HuH-7 (cell line): Measurements from ENCODE around the gene BCR.
A peak's percentile ranks its signal among the peaks of the same experiment; 100 is the strongest.

ENCODE experiments used
- DNase-seq: peaks from one replicate; pipeline ENCODE4 v3.0.0; 2011; ENCODE audit warnings: low spot score

The BCR gene

DNA sequence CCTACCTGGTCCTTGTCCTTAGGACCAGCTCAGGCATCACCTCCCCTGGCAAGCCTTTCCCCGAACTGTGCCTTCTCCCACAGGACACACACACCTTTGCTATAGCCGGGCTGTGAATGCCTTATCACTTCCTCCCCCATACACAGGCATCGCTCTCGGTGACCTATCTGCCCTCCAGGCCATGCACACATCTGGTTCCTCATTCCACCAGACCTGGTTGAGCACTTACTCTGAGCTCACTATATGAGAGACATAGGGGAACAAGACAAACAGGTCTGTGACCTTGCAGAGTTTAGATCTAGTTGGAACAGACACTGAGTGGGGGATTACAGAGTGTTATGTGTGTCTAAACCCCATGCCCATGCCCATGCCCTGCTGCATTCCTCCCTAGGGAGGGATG, 3.1 kb upstream of the BCR start:
- DNase-seq, result no peak

DNA sequence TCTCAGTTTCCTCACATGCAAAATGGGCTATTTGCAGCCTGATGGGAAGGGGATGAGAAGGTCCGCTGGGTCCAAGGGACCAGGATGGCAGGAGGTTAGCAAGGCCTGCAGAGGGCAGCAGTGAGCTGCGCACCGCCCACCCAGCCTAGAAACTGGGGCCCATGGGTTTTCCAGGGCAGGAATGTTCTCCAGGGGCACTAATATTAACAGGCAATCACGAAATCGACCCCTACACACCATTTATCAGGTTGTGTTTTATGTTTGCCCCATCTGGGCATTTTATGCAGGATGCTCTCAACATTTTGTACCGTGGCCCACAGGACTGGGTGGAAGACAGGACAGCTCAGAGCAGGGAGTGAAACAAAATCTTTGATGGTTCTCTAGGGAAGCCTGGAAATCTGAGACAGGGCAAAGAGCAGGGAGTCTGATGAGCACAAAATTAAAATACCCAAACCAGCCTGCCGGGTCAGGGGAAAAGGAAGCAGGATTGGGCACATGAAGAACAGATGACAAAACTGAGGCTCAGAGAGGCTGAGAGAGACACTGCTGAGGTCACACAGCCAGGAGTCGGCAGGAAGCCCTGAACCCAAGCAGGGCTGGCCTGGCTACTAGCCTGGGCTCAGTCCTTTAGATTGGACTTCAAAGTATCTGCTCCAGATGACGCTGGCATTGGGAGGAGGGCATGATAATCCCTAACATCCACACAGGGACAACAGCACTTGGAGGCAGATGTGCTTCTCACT, 1.6 kb upstream of the BCR start:
- DNase-seq, result peak; percentile 96

DNA sequence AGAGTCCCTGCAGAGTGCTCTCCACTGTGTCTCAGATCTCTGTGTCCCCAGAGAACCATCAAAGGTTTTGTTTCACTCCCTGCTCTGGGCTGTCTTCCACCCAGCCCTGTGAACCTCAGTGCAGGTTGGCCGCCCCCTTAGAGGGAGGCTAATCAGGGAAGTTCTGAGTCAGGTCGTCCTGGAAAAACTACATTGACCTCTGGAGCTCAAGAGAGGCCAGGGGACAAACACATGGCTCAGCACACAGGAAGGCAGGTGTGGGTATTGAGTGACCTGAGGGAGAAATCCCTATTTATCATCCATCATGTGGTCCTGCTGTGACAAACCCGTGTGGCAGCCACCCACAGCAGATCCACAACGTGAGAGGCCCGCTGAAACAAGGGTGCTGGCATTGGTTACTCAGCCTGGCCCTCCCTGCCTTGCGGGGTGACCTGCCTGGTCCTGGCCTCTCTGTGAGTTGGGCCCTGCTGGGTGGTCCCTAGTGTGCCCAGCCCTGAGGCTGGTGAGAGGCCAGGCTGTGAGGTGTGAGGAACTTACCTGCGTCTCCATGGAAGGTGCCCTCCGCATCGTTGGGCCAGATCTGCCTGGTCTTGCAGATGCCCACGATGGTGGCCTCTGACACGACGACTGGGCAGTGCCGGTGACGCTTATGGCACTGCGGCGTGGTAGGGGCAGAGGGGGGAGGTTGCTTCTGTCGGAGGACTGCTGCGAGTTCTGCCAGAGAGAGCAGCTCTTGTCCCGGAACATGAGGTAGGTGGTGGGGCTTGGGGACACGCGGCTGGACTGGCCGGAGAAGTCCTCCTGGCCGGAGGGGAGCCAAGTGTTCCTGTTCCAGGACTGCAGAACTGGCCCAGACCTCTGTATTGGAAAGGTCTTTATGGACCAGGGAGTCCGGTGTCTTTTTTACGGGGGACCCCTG, 669 bp upstream of the BCR start:
- peak; percentile 58 for DNase-seq

DNA sequence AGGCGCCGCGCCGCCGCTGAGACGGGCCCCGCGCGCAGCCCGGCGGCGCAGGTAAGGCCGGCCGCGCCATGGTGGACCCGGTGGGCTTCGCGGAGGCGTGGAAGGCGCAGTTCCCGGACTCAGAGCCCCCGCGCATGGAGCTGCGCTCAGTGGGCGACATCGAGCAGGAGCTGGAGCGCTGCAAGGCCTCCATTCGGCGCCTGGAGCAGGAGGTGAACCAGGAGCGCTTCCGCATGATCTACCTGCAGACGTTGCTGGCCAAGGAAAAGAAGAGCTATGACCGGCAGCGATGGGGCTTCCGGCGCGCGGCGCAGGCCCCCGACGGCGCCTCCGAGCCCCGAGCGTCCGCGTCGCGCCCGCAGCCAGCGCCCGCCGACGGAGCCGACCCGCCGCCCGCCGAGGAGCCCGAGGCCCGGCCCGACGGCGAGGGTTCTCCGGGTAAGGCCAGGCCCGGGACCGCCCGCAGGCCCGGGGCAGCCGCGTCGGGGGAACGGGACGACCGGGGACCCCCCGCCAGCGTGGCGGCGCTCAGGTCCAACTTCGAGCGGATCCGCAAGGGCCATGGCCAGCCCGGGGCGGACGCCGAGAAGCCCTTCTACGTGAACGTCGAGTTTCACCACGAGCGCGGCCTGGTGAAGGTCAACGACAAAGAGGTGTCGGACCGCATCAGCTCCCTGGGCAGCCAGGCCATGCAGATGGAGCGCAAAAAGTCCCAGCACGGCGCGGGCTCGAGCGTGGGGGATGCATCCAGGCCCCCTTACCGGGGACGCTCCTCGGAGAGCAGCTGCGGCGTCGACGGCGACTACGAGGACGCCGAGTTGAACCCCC, 798 bp downstream of the BCR start:
- no peak for DNase-seq

DNA sequence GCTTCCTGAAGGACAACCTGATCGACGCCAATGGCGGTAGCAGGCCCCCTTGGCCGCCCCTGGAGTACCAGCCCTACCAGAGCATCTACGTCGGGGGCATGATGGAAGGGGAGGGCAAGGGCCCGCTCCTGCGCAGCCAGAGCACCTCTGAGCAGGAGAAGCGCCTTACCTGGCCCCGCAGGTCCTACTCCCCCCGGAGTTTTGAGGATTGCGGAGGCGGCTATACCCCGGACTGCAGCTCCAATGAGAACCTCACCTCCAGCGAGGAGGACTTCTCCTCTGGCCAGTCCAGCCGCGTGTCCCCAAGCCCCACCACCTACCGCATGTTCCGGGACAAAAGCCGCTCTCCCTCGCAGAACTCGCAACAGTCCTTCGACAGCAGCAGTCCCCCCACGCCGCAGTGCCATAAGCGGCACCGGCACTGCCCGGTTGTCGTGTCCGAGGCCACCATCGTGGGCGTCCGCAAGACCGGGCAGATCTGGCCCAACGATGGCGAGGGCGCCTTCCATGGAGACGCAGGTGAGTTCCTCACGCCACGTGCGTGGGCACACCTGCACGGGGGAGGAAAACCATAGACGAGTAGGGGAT, 1.5 kb downstream of the BCR start:
- no peak for DNase-seq

DNA sequence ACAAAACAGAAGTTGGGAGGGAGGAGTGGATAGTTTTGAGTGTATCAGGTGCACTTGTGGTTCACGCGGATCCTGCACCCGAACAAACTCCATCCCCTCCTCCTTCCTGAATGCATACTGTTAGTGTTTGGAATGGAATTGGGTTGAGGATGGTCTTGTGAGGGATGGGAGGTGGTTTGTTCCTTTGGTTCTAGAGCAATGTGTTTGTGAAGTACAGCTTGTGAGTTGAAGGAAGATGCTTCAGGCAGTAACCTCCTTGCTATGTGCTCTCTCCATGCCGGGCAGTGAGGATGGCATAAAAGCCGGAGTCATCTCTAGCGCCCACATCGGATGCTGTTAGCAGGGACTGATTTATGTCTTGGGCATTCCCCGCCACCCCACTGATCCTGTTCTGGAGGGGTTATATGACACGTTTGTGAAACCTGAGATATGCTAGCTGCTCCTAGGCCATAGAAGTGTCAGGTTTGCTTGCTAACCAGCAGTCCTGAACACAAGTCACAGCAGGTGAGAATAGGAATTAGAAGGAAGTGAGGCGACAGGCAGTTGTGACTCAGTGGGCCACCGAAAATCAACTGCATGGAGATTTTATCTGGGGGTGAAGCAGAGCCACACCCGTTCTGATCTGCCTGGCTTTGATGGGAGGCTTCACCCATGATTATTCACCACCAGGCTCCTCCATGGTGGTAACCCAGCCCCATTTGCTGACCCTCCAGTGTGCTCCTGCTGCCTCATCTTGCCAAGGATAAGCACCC, 2.2 kb downstream of the BCR start:
- peak; percentile 59 for DNase-seq

DNA sequence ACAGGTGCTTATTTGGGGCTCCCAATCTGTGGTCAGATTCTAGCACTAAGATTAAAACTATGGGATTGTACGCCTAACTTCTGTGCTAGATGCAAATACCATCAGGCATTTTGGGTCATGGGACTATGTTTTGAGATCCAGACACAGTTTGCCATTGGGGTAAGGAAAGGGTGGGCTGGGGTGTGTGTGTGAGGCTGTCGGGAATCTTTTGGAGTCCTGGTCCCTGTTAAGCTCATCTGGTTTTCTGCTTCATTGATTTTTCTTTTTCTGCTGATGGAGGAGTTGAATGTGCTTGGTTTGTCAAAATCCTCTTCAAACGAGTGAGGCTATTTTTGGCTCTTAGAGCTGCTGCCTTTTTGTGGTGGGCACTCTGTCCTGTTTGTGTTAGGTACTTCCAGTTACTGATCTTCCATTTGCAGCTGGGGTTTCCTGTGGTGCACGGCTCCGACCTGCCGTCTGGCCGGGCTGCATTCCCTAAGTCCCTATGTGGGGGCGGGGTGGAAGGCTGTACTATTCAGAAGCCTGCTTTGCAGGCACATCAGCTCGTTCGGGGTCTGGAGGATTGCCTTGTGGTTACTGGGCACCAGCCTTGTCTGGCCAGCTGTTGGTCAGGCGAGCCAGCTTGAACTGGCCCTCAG, 2.9 kb downstream of the BCR start:
- peak; percentile 55 for DNase-seq

DNA sequence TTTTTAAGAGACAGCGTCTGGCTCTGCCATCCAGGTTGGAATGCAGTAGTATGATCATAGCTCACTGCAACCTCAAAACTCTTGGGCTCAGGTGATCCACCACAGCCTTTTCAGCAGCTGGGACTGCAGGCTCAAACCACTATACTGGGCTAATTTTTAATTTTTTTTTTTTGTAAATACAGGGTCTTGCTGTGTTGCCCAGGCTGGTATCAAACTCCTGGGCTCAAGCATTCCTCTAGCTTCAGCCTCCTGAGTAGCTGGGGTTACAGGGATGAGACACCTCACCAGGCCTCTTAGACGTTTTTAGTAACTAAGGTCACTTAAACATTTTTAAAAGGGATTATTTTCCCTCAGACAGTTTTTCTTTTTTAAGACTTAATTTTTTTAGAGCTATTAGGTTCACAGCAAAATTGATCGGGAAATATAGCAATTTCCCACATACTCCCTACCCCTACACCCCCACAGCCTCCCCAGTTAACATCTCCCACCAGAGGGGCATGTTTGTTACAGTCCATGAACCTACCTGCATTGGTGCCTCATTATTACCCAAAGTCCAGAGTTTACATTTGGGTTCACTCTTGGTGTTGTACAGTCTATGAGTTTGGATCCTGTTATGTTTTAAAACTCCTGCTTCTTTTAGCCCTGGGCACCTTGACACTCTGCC, 3.9 kb downstream of the BCR start:
- no peak for DNase-seq

DNA sequence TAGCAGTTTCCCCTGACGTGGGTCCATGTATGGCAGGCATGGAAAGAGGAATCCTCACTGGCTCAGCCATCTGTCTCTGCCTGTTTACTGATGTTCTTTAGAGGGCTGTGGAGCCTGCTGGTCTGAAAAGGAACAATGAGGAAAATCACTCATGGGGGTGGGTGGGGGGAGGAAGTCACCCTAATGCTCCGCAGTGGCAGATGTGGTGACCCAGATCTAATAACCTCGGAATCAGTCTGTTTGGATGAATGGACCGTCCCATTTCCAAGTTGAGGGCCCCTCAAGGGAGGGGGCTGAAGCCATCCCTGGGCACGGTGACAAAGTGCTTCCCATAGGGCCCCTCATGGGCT, 4.4 kb downstream of the BCR start:
- DNase-seq, result no peak

DNA sequence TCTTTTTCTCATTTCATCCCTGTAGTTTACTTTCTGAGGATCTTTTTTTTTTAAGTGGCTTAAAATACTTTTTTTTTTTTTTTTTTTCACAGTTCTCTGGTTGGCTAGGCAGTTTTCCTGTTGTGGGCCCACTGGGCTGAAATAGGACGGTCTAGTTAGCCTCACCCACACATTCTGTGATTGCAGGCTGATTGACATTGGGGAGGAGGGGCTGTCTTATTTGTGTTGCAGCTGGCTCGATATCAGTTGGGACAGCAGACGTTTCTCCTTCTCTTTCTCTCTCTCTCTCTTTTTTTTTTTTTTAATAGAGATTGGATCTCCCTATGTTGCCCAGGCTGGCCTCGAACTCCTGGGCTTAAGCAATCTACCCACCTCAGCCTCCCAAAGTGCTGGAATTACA, 6.9 kb downstream of the BCR start:
- DNase-seq, result no peak

DNA sequence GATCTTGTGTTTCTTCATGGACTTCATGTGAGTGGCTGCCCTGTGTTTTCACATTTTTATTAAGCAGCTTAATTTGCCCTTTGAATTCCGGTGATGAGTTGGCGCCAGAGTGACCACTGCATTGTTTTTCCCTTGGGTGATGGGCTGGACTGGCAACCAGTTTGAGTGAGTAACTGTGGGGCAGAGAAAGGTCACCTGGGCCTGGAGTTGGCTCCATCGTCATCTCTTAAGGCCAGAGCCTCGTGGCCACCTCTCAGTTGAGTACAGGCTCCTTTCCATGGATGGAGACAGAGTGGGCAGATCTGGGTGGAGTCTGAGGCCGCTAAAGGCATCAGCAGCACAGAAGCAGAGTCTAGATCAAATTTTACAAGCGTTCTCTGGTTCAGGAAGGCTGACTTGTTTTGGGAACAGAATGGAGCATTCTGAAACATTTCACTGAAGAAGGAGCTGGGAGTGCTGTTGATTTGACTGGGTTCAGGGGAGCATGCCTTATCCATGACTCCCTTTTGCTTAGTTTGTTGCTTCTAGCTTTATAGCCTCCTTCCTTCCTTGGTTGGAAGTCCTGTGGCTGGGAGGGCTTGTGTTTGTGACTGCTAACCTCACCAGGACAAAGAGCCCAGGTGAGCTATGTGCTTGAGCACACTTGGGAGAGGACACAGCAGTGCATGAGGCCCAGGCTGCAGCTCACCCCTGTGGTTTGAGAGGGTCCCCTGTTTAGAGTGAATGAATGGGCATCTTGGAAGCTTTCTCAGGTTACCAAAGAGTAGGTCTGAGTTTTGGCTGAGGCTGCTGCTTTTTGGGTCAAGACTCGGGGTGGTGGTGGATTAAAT, 7.8 kb downstream of the BCR start:
- no peak for DNase-seq

DNA sequence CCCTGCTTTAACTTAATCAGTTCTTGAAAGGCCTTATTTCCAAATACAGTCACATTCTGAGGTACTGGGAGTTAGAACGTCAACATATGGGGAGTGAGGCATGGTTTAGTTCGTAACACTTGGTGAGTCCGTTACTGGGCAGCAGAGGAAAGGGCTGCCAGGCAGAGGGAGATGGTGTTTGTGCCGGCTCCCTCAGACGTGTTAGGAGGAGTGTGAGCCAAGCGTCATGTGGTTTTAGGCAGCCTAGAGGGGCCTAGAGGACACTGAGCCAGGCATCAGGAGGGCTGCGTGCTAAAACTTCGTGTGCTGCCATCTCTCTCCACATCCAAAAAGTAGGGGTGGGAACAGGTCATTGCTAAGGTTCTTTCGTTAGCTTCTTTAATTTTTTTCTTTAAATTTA, 10.2 kb downstream of the BCR start:
- DNase-seq, result no peak

DNA sequence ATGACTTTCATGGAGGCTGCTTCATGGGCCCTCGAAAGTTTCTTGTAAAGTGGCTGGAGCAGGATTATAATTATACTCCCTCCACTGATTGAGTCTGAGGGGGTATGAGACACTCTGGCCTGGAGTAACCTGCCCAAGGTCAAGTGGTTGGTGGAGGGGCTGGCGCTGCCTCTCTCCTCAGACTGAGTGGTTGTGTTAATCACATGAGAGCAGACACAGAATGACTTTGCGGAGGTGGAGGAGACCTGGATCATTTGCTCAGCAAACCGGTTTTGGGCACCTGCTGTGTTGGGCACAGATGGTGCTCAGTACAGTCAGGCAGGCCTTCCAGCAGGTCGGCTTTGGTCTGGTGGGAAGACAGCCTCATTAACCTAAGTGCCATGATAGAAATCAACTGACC, 11.8 kb downstream of the BCR start:
- no peak for DNase-seq

DNA sequence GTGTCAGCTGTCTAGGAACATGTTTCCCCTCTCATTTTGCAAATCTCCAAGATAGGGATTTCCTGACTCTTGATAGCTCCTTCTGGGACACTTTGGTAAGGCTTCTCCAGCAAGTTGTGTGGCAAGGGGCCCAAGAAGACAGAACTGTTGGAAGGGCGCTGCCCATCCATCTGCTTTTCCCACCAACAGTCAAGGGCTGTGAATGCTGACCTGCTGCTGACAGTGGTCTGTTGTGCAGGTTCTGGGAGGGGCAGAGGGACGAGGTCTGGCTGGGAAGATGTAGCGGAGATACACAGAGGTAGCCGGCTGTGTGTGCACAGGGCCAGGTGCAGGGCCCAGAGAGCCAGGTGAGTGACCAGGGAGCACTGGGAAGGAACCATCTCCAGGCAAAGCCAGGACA, 12.2 kb downstream of the BCR start:
- no peak for DNase-seq

DNA sequence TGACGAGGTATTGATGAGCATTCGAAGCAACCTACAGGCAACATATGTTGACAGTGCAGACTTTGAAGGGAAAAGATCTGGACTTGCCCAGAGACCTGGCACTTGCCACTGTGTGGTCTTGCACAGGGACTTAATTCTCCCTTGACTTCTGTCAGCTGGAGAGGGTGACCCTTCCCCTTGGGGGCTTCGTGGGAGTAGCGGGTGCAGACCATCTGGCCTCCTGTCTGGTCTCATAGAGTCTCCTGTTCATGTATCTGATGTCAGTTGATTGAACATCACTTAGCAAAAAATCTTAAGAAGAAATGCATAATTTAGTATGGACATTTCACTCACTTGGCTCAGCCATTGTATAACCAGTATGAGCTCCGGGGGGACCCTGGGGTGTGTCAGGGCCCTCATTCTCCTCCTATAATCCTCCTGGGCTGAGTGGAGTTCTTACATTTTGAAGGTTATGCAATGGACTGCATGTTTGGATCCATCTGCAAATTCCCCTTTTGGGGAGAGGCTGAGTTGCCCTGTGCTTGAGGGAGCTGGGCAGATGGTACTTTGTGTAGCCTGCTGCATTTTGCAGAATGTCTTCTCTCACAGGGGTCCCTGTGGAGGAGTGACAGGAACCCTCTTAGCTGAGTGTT, 13.0 kb downstream of the BCR start:
- no peak for DNase-seq

DNA sequence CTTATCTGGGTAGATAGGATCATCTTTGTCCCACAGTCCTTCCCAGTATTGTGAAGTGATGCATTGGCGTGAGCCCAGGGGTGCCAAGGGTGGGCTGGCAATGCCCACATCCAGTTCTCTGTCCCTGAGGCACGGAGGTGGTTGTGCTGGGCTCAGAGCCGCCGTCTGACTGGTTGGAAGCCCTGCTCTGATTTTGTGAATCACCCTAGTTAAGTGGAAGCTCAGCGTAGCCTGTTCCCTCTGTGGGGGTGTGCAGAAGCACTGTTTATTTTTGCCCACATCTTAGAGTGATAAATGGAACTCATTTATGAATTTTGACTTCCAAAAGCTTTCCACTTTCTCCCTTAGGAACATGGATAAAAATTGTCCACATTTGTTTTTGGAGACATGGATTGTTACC, 13.6 kb downstream of the BCR start:
- no peak for DNase-seq

DNA sequence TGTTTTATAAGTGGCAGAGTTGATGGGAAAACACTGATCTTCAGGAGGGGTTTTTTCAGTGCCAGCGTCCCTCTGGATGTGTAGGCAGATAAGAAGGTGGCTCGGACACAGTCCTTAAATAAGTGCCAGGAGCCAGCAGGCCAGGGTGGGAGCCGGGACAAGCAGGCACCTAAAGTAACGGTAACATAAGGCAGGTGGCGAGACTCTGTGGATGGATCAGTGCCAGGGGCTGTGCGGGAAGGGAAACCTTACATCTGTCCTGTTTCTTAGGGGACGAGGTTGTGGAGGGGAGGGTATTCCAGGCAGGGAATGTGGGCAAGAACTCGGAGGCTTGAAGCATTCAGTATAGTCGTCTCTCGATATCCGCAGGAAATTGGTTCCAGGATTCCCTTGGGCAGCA, 15.9 kb downstream of the BCR start:
- no peak for DNase-seq

DNA sequence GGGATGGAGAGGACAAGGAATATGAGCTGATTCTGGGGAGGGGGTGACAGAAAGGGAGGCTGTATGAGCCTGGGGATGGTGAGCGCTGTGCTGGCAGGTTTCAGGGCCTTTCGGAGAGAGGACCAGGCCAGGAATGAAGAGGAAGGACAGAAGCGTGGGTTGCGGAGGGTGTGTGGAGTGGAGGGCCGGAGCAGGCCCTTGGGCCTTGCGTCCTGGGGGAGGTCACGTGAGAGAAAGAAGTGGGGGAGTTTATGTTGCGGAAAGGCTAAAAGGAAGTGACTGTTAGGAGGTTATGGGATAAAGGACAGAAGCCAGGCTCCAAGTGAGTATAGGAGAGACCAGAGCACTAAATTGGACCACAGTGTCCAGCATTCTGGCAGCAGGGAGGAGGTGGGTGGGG, 17.5 kb downstream of the BCR start:
- no peak for DNase-seq

DNA sequence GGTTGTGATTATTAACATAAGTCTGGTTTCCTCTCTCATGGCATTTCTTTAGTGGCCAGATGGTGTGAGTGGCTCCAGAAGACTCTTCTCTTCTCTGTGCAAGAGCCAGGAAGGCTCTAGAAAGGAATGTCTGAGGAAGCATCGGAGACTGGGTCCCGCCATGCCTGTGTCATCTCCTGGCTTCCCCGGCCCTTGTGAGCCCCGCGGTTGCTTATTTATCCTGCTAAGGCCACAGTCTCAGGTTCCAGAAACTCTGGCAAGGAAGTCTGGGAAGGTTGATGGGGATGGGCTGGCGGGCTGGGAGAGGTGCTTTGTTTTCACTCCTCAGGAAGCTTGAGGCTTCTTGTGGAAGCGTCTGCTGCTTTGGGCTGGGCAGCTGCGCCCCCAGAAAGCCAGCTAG, 18.9 kb downstream of the BCR start:
- DNase-seq, result no peak
